ENCODE data around the gene MGRN1.

MGRN1 gene

DNA sequence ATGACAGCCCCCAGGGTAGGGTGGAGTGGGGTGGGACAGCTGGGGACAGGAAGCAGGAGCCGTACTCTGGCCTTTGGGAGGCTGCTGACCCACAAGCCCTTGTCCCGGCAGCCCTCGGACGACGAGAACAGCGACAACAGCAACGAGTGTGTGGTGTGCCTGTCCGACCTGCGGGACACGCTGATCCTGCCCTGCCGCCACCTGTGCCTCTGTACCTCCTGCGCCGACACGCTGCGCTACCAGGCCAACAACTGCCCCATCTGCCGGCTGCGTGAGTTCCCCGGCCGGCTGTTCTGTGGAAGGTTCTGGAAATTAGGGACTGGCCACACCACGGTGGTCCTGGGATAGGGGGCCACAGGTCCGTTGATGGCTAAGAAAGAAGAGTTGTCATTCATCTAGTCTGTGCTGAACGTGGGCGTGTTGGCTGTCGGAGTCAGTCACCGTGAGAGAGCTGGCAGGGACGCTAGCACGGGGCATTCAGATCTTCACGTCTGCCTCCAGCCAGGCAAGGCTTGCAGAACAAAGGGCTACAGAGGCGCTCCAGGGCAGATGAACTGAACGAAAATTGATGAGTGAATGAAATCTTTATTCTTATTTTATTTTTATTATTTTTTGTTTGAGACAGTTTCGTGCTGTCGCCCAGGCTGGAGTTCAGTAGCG is 48.9 kb downstream of the MGRN1 start:
- no peak overlapping the region for H3K4me3 ChIP-seq (ENCODE audit: low read depth in 1 of 2, low read length in 2 of 2)
- no peaks in the 10 kb centered on the region for H3K9me3 ChIP-seq (ENCODE audit: control insufficient read depth in 1 of 2, low read length in 2 of 2)
- no peaks in the 10 kb centered on the region for H3K4me1 ChIP-seq (ENCODE audit: control insufficient read depth in 1 of 2, insufficient read depth in 2 of 2, low read length in 2 of 2)
- H3K27ac ChIP-seq (ENCODE audit: low read length), result no peak overlapping the region
- no peaks in the 10 kb centered on the region for H3K27me3 ChIP-seq (ENCODE audit: low read depth, low read length)
- H3K36me3 ChIP-seq (ENCODE audit: control insufficient read depth in 1 of 2, insufficient read depth in 2 of 2, low read length in 2 of 2), result peaks cover 26 to 67% of the 10 kb centered on the region in 2 donors

DNA sequence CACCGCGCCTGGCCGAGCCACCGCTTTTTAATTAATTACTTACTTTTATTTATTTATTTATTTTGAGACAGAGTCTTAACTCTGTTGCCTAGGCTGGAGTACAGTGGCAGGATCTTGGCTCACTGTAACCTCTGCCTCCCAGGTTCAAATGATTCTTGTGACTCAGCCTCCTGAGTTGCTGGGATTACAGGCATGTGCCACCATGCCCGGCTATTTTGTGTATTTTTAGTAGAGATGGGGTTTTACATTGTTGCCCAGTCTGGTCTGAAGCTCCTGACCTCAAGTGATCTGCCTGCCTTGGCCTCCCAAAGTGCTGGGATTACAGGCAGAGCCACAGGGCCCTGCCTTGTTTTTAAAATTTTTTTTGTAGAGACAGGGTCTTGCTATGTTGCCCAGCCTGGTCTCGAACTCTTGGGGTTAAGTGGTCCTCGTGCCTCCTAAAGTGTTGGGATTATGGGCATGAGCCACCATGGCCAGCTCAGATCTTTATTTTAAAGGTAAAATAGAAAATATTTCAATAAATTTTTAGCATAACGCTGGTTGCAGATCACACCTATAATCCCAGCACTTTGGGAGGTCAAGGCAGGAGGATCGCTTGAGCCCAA is 50.4 kb downstream of the MGRN1 start:
- Histone ChIP-seq H3K36me3 (ENCODE audit: control insufficient read depth in 1 of 2, insufficient read depth in 2 of 2, low read length in 2 of 2) (peaks cover 15 to 66% of the 10 kb centered on the region in 2 donors), H3K27me3 (ENCODE audit: low read depth, low read length) (no peaks in the 10 kb centered on the region), H3K27ac (ENCODE audit: low read length) (no peak overlapping the region), H3K9me3 (ENCODE audit: control insufficient read depth in 1 of 2, low read length in 2 of 2) (no peaks in the 10 kb centered on the region), H3K4me3 (ENCODE audit: low read depth in 1 of 2, low read length in 2 of 2) (no peak overlapping the region), H3K4me1 (ENCODE audit: control insufficient read depth in 1 of 2, insufficient read depth in 2 of 2, low read length in 2 of 2) (peaks cover 0 to 5% of the 10 kb centered on the region in 2 donors)

DNA sequence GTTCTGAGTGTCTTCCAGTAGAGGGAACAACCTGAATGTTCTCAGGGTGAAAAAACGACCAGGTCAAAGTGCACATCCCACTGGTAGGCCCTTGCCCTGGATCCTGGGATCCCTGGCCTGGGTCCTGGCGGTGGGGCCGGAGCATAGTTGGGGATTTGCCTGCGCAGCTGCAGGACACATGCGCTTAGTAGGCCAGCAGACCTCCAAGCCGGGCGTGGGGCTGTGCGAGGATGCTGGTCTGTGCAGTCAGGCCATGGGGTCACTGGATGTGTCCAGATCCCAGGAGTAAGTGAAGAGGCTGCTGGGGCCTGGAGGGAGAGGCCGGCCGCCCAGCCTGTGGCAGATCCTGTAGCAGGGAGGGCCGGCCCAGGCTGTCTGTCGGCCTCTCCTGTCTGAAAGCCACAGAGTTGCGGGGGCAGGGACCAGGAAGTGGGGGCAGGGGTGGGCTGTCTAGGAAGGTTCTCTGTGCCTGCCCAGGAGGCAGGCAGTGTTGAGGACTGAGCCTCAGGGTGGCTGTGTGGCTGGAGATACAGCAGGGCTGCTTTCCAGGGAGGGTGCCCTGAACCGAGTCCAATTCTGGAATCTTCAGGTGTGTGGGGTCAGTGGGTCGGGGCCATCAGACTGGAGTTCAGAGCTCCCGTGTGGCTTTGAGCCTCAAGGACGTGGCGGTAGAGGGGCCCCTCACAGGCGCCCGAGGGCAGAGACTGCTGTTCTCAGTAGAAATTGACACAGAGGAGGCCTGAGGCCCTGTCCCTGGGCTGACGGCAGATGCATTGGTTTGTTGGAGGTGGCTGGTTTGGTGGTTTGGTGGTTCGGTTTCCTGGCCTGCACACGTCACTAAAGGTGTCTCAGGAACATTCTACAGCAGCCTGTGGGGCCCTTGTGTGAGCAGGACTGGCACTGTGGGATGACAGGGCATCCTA is 51.5 kb downstream of the MGRN1 start:
- Histone ChIP-seq H3K4me1 (ENCODE audit: control insufficient read depth in 1 of 2, insufficient read depth in 2 of 2, low read length in 2 of 2) (peaks cover 0 to 5% of the 10 kb centered on the region in 2 donors), H3K27ac (ENCODE audit: low read length) (no peak overlapping the region), H3K4me3 (ENCODE audit: low read depth in 1 of 2, low read length in 2 of 2) (no peak overlapping the region), H3K9me3 (ENCODE audit: control insufficient read depth in 1 of 2, low read length in 2 of 2) (no peaks in the 10 kb centered on the region), H3K27me3 (ENCODE audit: low read depth, low read length) (no peaks in the 10 kb centered on the region), H3K36me3 (ENCODE audit: control insufficient read depth in 1 of 2, insufficient read depth in 2 of 2, low read length in 2 of 2) (peaks cover 10 to 67% of the 10 kb centered on the region in 2 donors)

DNA sequence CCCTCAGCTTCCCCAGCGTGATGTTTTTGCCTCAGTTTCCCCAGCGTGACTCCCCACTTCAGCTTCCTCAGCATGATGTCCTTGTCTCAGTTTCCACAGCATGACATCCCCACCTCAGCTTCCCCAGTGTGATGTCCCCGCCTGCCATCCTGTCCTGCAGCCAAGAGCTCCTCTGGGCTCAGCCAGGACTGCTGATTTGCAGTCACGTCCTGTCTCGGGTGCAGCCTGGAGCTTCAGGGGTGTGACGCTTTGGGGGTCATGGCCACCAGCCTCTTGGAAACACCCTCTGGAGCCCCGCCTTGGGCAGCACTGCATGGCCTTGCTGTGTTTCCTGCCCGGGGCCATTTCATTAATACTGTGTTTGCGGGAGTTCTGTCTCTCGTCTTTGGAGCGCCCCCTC is 52.2 kb downstream of the MGRN1 start:
- H3K9me3 ChIP-seq (ENCODE audit: control insufficient read depth in 1 of 2, low read length in 2 of 2), result no peaks in the 10 kb centered on the region
- peaks cover 5 to 66% of the 10 kb centered on the region in 2 donors for H3K36me3 ChIP-seq (ENCODE audit: control insufficient read depth in 1 of 2, insufficient read depth in 2 of 2, low read length in 2 of 2)
- peaks cover 0 to 5% of the 10 kb centered on the region in 2 donors for H3K4me1 ChIP-seq (ENCODE audit: control insufficient read depth in 1 of 2, insufficient read depth in 2 of 2, low read length in 2 of 2)
- H3K27me3 ChIP-seq (ENCODE audit: low read depth, low read length), result no peaks in the 10 kb centered on the region
- no peak overlapping the region for H3K27ac ChIP-seq (ENCODE audit: low read length)
- H3K4me3 ChIP-seq (ENCODE audit: low read depth in 1 of 2, low read length in 2 of 2), result no peak overlapping the region

DNA sequence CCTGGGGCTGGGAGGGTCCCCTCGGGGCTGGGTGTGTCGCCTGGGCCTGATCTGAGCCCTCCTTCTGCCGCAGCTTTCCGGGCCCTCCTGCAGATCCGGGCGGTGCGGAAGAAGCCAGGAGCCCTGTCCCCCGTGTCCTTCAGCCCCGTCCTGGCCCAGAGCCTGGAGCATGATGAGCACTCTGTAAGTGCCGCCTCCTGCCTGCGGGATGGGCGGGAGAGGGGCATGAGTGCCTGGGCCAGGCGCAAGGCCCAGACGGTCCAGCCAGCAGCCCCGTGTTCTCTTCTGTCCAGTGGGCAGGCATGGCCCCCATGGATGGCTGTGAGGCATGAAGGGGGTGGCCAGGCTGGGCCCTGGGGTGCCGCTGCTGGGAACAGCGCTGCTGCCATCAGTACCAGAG is 52.8 kb downstream of the MGRN1 start:
- Histone ChIP-seq H3K27me3 (ENCODE audit: low read depth, low read length) (no peaks in the 10 kb centered on the region), H3K4me3 (ENCODE audit: low read depth in 1 of 2, low read length in 2 of 2) (no peak overlapping the region), H3K4me1 (ENCODE audit: control insufficient read depth in 1 of 2, insufficient read depth in 2 of 2, low read length in 2 of 2) (peaks cover 0 to 5% of the 10 kb centered on the region in 2 donors), H3K36me3 (ENCODE audit: control insufficient read depth in 1 of 2, insufficient read depth in 2 of 2, low read length in 2 of 2) (peaks cover 5 to 71% of the 10 kb centered on the region in 2 donors), H3K9me3 (ENCODE audit: control insufficient read depth in 1 of 2, low read length in 2 of 2) (no peaks in the 10 kb centered on the region), H3K27ac (ENCODE audit: low read length) (no peak overlapping the region)

DNA sequence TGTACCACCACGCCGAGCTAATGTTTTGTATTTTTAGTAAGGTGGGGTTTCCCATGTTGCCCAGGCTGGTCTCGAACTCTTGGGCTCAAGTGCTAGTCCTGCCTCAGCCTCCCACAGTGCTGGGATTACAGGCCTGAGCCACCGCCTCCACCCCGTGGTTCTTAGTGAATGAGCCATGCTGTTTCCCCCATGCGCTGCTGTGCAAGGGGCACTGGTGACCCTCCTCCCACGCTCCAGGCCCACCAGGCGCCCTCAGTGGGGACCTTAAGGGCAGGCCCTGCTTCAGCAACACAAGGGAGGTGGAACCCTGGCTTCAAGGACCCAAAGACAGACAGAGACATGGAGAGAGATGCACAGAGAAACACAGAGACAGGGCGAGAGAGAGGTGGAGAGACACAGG is 53.4 kb downstream of the MGRN1 start:
- Histone ChIP-seq H3K36me3 (ENCODE audit: control insufficient read depth in 1 of 2, insufficient read depth in 2 of 2, low read length in 2 of 2) (peaks cover 5 to 77% of the 10 kb centered on the region in 2 donors), H3K4me1 (ENCODE audit: control insufficient read depth in 1 of 2, insufficient read depth in 2 of 2, low read length in 2 of 2) (peaks cover 0 to 5% of the 10 kb centered on the region in 2 donors), H3K4me3 (ENCODE audit: low read depth in 1 of 2, low read length in 2 of 2) (no peak overlapping the region), H3K9me3 (ENCODE audit: control insufficient read depth in 1 of 2, low read length in 2 of 2) (no peaks in the 10 kb centered on the region), H3K27ac (ENCODE audit: low read length) (no peak overlapping the region), H3K27me3 (ENCODE audit: low read depth, low read length) (no peaks in the 10 kb centered on the region)

DNA sequence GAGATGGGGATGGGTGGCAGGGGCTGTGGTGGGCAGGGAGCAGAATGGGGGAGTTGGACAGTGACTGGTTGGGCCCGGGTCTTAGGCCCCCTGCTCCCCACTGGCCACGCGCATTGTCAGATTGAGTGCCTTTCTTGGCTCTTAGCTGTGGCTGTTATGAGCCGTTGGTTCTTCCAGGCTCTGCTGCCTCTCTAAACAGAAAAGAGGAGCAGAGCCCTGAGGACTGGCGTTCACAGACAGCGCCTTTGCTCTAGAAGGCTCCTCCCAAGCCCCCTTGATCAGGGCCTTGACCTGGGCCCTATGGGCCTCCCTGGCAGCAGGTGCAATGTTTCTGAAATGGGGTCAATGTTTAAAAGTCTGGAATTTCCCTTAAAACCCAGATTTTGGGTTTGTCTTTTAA is 54.0 kb downstream of the MGRN1 start:
- Histone ChIP-seq H3K4me1 (ENCODE audit: control insufficient read depth in 1 of 2, insufficient read depth in 2 of 2, low read length in 2 of 2) (peaks cover 0 to 5% of the 10 kb centered on the region in 2 donors), H3K27me3 (ENCODE audit: low read depth, low read length) (no peaks in the 10 kb centered on the region), H3K9me3 (ENCODE audit: control insufficient read depth in 1 of 2, low read length in 2 of 2) (no peaks in the 10 kb centered on the region), H3K36me3 (ENCODE audit: control insufficient read depth in 1 of 2, insufficient read depth in 2 of 2, low read length in 2 of 2) (peaks cover 2 to 75% of the 10 kb centered on the region in 2 donors), H3K27ac (ENCODE audit: low read length) (peak overlapping the region; percentile 51), H3K4me3 (ENCODE audit: low read depth in 1 of 2, low read length in 2 of 2) (no peak overlapping the region)

DNA sequence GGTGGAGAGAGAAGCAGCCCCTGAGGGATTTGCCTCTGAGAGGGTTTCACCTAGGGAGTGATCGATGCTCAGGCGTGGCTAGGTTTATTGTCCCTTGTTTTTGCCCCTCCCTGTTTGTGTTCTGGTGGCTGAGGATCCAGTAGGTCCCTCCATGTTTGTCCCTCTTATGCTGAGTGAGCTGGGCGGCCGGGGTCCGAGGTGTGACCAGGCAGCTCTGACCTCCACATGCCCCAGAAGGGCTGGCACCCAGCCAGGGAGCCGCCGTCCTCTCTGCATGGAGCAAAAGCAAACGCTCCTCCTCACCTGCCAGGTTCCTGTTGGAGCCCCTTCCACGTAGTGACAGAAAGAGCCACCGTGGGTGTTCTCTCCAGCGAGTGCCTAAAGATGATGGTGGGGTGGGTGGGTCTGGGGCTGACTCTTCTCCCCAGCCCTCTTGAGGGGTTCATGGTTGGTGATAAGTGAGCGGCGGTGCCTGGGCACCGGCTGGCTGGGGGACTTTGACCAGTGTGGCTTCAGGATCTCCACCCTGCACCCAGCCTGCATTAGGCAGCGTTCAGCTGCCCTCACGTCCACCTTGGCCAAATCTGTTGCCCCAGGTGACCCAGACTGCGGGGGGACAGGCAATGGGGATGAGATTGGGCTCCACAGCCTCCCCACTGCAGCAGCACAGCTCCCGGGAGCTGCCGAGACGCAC is 54.7 kb downstream of the MGRN1 start:
- Histone ChIP-seq H3K4me1 (ENCODE audit: control insufficient read depth in 1 of 2, insufficient read depth in 2 of 2, low read length in 2 of 2) (peaks cover 0 to 5% of the 10 kb centered on the region in 2 donors), H3K4me3 (ENCODE audit: low read depth in 1 of 2, low read length in 2 of 2) (peak overlapping the region in 1 of 2 donors; percentile 38), H3K36me3 (ENCODE audit: control insufficient read depth in 1 of 2, insufficient read depth in 2 of 2, low read length in 2 of 2) (peaks cover 3 to 81% of the 10 kb centered on the region in 2 donors), H3K9me3 (ENCODE audit: control insufficient read depth in 1 of 2, low read length in 2 of 2) (no peaks in the 10 kb centered on the region), H3K27me3 (ENCODE audit: low read depth, low read length) (no peaks in the 10 kb centered on the region), H3K27ac (ENCODE audit: low read length) (peak overlapping the region; percentile 77)

DNA sequence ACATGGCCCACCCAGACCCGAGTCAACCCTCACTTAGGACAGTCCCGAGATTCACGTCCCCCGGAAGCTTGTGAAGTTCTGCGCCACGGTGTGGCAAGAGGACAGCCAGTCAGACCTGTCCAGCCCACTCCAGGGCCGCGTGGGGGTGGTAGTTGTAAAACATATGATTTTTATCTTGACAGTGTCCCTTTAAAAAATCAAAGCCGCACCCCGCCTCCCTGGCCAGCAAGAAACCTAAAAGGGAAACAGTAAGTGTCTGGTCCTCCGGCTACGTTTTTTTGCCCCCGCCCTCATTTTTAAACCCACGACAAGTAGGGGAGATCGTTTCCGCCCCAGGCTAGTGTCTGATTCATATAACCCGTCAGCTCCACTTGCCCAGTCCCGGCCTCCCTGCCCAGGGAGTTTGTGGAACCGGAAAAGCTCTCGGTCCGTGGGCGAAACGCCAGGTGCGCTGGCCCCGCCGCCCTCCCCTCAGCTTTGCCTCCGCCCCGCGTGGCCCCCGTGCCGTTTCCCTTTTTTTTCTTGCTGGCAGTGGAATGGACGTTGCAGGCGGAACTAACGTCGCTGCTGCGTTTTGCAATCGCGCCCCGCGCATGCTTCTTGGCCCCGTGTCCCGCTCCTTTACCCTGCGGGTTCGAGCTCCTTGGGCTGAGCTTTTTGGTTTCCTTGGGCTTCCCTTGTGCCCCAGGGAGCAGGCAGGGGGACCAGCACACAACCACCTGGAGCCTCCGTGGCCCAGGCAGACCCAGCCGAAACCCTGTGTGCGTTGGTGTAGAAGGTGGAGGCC is 55.4 kb downstream of the MGRN1 start:
- Histone ChIP-seq H3K9me3 (ENCODE audit: control insufficient read depth in 1 of 2, low read length in 2 of 2) (no peaks in the 10 kb centered on the region), H3K36me3 (ENCODE audit: control insufficient read depth in 1 of 2, insufficient read depth in 2 of 2, low read length in 2 of 2) (peaks cover 11 to 88% of the 10 kb centered on the region in 2 donors), H3K4me3 (ENCODE audit: low read depth in 1 of 2, low read length in 2 of 2) (peak overlapping the region; percentile 38 to 48), H3K27ac (ENCODE audit: low read length) (peak overlapping the region; percentile 77), H3K27me3 (ENCODE audit: low read depth, low read length) (no peaks in the 10 kb centered on the region), H3K4me1 (ENCODE audit: control insufficient read depth in 1 of 2, insufficient read depth in 2 of 2, low read length in 2 of 2) (peaks cover 0 to 5% of the 10 kb centered on the region in 2 donors)

DNA sequence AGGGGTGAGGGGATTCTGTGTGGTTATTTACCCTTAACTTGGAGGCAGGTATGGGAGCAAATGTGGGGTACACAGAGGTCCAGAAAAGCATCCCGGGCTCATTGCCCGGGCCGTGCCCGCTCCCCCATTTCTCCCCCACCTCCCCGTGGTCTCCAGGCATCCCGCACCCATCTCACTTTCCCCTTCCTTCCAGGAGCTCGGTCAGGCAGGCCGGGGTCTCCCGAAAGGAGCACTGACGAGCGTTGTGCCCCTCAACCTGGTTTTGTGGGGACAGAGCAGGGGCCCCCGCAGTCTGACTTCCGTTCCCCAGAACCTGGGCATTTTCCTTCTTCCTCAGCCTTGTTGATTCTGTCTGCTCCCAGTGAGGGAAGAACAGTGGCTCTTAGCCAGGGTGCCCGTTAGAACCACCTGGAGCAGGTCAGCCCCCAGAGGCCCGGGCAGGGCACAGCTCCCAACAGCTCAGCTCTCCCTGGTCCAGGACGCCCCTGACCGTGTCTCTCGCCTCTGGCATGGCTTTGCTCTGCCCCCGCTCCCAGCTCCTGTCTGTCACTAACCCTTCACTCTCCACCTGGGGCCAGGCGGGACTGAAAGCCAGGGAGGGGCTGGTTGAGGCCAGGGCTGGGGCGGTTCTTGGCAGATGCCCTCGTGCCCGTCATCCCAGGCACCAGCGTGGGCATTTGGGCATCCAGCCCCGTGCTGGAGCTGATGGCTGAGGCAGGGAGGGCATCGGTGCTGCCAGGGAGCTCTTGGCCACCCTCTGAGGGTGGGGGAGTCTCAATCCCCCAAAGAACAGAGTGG is 56.2 kb downstream of the MGRN1 start:
- Histone ChIP-seq H3K27ac (ENCODE audit: low read length) (peak overlapping the region; percentile 77), H3K4me1 (ENCODE audit: control insufficient read depth in 1 of 2, insufficient read depth in 2 of 2, low read length in 2 of 2) (peaks cover 0 to 5% of the 10 kb centered on the region in 2 donors), H3K9me3 (ENCODE audit: control insufficient read depth in 1 of 2, low read length in 2 of 2) (no peaks in the 10 kb centered on the region), H3K27me3 (ENCODE audit: low read depth, low read length) (no peaks in the 10 kb centered on the region), H3K4me3 (ENCODE audit: low read depth in 1 of 2, low read length in 2 of 2) (peak overlapping the region; percentile 38 to 48), H3K36me3 (ENCODE audit: control insufficient read depth in 1 of 2, insufficient read depth in 2 of 2, low read length in 2 of 2) (peaks cover 16 to 92% of the 10 kb centered on the region in 2 donors)

All from muscle layer of duodenum (tissue), 2 donors.